Measurements from ENCODE around the gene KIF17.

DNA sequence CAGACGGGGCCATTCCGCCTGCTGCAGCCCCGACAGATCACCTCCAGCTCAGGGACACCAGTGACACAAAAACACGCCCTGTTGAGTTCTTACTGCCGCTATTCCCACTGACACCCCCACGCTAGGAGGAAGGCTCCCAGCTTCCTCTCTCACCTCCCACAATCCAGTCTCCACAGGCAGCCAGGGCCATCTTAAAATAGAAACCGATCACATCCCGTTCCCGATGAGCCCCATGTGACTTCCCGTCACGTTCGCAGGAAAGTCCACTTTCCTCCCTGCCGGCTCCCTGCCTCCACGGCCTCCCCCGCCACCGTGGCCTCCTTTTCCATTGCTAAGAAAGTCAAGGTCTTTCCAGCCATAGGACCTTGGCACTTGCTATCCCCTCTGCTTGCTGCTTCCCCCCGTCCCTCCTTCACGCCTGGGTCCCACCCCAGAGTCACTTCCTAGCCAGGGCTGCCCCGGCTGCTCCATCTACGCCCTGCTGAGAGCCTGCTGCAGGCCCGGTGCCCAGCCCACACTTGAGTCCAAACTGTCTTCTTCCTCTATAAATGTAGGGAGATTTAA, 32.6 kb downstream of the KIF17 start:
- TF ChIP-seq YY1 (IDR thresholded peaks at IDR 0.05; ENCODE audit: insufficient read depth, insufficient read length) = no peak
- no peak for TF ChIP-seq ZNF274 (IDR thresholded peaks at IDR 0.05; ENCODE audit: low read depth, low read length)
